ENCODE data around the gene SLC25A19.

GRCh38 chr17:75338335-75338734, 49.1 kb upstream of the SLC25A19 start:
- TF ChIP-seq CTCF (IDR thresholded peaks at IDR 0.05) (no peak), ZFX (IDR thresholded peaks at IDR 0.05; ENCODE audit: borderline replicate concordance) (no peak)
